Head of caudate nucleus (tissue), 42 donors: Measurements from ENCODE around the gene PNPO.

Experiments
- DNase-seq, 42 donors: peaks; one replicate each; pipeline versions ENCODE4 v3.0.0 to v3.0.0-alpha.2; 2020 to 2021; ENCODE audit warnings: mixed read lengths in 7 of 42
- intact Hi-C: fragments of 100-400 bp; cut with DNase I; formaldehyde crosslinking; loops from one replicate; pipeline ENCODE4 v1.15.0; 2022

The PNPO gene

DNA sequence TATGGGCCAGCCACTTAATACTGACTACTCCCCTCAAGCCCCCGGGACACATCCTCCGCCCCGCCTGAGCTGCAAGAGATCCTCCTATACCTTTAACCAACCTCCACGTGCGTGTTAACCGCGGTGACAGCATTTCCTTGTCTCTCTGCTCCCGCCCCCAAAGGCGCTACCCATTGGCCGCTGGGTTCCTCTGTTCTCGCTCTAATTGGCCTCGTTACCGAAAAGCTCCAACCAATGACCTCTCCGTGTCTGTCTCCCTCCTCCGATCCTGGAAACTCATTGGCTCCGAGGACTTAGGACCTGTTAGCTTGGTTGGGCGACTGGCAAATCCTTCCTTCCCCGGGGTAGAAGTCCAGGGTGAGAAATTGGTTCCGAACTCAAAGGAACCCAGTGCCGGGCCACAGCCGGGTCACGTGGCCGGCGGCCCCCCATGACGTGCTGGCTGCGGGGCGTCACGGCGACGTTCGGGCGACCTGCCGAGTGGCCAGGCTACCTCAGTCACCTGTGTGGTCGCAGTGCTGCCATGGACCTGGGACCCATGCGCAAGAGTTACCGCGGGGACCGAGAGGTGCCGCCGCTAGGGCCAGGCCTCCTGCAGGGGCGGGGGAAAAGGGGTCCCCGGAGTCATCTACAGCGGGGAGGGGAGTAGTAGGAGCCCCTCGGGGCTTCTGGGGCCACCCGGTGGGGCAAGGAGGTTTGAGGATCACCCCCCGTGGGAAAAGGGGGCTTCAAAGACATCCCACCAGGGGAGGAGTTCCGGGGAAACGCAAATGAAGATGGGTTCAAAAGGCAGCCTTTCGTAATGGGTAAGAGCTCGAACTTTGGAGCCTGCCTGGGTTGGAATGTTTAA is at the start of gene PNPO:
Gene PNPO (plus strand): TSS at position 326 of the 850 bp plus-strand sequence. CDS start 105 bp downstream, at position 431.
- intact Hi-C loops: no loop called here
- peak; percentile 89 to 99 (median 96) for DNase-seq

DNA sequence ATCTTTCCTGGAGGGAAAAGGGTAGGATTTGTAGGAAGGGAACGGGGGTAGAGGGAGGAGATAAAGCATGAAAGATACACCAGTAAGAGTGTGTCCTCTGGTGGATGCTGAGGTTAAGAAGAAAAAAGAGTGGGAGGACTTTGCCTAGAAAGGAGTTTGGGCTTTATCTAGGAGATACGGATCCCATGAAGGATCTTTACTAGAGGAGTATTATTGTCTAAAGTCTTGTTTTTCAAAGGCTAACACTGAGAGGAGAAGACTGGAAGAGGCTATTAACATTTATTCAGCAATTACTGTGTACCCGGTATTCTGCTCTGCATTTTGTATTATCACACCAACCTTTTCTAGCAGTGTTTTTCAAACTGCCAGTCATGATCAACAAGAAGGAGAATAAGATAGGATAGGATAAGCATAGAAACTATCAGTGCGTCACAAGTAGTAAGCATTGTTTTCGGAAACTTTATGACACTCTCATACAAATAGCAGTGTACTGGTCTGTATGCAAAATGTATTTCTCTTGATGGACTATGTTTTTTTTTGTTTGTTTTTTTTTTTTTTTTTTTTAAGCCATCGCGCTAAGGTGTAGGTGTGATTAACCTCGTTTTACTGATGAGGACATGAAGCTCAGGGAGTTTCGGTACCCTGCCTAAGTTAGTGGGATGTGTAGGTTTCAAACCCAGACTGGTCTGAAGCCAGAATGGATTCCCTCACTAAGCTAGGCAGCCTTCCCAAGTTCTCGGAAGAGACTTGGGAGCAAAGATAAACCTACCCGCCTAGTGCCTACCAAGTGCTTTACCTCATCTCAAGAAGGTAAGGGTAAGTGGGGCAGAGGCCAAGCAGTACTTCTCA is 46.6 kb upstream of the PNPO start:
- no peak for DNase-seq
- intact Hi-C loops: no loop called here

DNA sequence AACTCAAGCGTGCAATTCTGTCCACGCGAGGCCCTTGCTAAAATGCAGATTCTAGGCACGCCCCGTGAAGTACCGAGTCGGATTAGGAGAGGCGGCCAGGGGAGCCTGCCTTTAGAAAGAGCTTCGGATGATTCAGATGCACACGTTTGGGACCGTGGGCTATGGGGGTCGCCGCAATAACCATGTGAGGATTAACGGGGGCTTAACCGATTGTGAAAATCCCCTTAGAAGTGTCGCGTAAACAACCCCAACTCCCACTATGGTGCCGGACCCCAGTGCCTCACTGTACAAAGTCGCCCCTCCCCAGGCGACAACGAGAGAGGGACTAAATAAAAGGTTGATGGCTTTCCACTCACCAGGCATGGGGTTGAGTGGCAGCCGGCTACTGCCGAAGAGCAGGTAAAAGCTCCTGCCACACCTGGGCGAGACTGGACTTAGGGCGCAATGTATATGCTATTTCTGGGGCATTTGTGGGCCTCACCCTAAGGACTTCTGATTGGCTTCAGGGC is 46.0 kb upstream of the PNPO start:
- intact Hi-C loops: no loop called here

DNA sequence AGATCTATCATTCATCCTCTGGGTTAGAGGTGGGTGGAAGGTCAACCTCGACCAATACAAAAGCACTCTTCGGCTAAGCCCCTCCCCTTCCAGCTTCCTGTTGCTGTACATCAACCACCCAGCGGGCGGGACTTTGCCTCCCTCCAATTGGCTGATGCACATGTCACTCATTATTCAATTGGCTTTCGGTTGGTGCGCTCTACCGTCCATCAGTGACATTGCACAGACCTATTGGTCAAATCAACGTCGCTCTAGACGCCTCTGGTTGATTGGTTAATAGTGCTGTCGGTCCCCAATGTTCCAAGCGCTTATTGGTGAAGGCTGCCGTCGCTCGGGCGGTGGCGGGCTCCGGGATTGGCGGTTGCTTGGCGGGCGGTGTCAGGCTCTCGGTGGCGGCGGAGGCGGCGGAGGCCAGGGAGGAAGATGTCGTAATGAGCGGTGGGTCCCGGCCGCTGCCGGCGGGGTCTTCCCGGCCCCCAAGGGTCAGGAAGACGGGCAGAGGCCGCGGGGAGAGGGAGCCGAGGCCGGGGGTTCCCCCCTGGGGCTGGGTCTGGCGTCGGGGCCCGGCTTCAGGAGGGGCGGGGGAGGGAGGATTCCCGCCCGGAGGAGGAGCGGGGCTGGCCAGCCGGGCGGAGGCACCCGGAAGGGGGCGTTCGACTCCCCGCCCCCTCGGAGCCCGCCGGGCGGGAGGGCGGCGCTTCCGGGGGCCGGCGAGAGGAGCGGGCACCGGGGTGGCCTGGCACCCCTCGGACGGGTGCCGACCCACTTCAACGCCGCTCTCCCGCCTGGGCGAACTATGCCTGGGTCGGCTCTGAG is 45.3 kb upstream of the PNPO start, which contains the start of gene SP2:
Gene SP2 (plus strand): TSS at position 381 of the 816 bp plus-strand sequence. CDS start 51 bp downstream, at position 432.
- DNase-seq: peak; percentile 95 to 100 (median 99)
- intact Hi-C loops: loop anchor here (2.0 kb wide), 1 partner anchor 75 kb away; the partner anchor contains the start of gene CDK5RAP3

More for the DNA sequence above, 46.0 kb upstream of the PNPO start:
- DNase-seq: peak in 30 of 42 donors; percentile 6 to 60 (median 38)

DNA sequence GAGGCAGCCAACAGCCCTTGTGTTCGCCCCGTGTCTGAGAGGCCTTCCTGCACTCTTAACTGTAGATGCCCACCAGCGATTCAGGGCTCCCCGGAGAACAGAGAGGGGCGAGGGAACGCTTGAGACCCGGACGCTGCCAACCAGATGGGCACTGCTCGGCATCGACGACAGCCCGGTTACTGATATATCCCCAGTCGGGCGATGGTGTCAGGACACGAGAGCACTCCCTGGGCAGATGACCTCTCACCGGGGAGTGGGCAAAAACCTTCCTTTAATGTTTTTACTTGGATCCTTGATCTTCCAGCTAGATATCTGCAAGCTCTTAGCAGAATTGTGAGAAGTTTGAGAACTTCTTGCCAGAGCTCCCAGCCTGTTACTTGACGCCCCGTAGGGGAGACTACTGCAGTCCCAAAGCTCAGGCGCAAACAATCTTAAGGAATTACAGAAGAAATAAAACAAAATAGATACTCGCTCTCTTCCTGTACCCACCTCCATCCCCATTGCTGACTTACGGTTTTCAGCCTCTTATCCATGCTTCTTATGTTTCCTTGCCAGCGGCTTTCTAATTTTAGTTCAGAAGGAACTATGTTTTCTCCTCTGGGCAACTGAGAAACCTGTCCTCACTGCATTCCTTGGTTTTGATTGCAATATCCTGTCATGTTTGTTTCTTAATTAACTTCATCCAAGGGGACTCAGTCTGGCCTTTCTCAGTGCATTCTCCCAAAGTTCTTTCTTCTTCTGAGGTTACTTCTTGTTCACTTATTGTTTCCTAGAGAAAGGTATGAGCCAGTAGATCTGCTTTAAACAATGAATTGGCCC is 44.5 kb upstream of the PNPO start:
- DNase-seq: peak in 2 of 42 donors; percentile 26 to 32
- intact Hi-C loops: loop anchor here (2.0 kb wide), 1 partner anchor 74 kb away; the partner anchor contains the start of gene CDK5RAP3

DNA sequence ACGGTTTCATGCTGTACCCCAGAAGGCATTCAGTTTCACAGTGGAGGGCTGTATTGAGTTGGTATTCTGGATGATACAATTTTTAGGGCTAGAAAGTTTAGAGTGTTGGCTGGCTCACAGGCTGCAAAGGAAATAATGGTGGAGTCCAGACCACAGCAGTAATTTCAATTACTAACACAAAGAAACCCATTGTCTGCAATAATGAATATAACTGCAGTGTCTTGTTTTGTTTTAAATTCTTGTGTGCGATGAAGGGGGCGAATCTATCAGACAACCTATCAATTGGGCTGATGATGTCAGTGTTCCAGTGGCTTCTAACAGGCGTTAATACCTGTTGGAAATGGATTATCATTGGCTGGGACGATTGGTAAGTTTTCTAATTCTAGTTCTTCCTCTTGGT is 43.8 kb upstream of the PNPO start:
- intact Hi-C loops: loop anchor here (2.0 kb wide), 1 partner anchor 73 kb away; the partner anchor contains the start of gene CDK5RAP3
- DNase-seq: no peak

DNA sequence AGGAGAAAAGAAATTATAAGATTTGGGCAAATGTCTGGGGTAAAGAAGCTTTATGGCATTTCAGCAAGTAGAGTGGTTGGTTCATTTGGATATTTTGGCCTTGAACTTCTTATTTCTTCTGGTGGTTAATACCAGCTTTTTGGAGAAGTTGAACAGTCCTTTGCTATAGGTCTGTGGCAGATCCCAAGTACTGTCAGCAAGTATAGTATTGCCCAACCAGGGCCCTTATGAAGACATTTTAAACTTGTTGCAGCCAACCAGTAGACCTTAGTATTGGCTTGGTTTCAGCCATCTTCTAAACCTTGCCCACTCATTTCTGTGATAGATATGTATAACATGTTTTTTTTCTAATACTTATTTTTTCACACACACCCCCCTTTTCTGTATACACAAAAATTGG is 43.1 kb upstream of the PNPO start:
- no peak for DNase-seq
- intact Hi-C loops: no loop called here

DNA sequence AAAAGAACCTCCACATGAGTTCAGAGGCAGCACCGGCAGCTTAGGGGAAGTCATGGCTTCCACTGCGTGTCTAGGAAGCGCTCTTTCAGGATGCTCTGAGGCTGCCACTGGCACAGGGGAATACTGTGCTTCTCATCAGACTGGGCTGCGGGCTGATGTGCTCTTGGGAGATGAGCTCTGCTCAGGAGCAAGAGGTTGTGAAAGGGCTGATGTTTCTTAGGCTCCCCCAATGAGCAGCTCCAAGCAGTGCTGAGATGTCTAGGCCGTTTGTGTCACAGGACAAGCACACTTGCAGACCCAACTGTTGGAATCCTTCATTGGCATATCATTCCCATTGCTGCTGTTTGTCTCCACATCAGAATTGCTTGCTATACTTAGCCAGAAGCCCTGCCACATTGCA is 41.7 kb upstream of the PNPO start:
- peak in 1 of 42 donors; percentile 13 for DNase-seq
- intact Hi-C loops: no loop called here

DNA sequence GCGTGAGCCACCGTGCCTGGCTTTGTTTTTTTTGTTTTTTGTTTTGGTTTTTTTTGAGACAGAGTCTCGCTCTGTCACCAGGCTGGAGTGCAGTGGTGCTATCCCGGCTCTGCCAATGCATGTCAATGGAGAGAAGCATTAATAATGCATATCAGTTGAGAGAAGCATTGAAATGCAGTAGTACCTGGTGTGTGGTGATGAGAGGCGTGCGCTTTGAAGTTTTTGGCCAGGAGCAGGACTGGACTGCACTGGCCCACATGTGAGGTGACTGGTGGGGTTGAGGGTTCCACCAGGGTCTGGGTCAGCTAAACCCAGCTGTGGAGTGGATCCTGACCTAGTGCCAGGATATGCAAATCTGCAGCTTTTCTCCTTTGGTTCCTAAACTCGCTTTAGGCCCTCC is 39.9 kb upstream of the PNPO start:
- peak in 1 of 42 donors; percentile 7 for DNase-seq
- intact Hi-C loops: no loop called here

DNA sequence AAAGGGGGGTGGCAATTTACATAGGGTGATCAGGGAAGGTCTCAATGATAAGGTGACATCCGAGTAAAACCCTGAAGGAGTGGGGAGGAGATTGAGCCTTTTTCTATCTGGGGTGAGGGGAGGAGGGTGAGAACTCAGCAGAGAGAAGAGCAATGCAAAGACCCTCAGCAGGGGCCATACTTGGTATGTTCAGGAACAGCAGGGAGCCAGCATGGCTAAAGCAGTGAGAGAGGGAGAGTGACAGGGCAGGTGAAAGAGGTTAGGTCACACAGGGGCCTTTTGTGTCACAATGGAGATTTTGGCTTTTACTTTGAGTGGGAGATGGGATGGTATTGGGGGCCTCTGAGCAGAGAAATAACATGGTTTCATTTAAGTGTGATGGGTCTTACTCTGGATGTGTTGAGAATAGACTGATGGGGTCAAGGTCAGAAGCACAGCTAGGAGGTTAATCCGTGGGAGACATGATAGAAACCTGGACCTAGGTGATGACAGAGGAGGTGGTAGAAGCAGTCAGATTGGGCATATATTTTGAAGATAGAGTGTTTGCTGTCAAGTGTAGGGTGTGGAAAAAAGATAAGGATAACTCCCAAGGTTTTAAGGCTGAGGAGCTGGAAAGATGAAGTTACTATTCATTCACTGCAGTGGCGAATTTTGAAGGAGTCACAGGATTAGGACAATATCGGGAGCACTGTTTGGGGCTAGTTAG is 39.2 kb upstream of the PNPO start:
- intact Hi-C loops: no loop called here
- no peak for DNase-seq

DNA sequence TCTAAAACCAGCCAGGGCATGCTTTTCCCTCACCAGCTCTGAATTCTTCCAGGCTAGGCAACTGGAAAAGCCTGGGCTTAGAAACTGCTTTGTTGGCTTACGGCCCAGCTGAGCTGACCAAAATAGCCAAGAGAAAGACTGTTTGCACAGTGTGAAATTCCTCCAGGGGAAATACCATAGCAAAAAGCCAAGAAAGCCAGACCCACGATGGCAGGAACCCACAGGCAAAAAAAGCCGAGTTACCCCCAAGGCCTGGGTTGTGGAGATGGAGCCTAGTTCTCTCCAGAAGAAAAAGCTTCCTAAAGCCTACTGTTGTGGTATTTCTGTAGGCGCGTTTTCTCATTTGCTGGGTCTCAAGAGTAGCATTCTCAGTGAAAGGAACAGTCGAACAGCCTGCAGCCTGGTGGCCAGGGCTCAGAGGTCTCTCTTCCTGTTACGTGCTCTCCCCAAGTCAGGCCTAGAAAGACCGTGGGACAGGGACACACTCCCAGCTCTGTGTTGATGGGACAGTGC is 36.1 kb upstream of the PNPO start:
- intact Hi-C loops: no loop called here

DNA sequence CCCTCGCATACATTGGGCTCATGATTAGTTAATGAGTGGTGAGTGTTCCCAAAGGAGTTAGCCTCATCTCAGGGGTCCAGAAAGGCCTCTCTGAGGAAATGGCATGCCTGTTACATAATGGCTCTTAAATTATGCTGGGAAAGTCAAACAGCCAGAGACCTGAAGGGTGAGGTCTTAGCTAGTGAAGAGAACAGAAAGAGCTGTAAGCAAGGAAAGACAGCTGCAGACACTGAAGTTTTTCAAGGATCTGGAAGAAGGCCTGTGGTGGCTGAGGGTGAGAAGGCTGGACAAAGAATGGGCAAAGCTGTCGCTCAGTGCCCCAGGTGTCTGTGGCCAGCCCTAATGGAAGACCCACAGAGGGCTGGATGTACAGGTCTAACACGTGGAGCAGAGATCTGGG is 34.9 kb upstream of the PNPO start:
- intact Hi-C loops: no loop called here
- DNase-seq: no peak

More for the DNA sequence above, 36.1 kb upstream of the PNPO start:
- DNase-seq: peak in 41 of 42 donors; percentile 36 to 84 (median 67)

DNA sequence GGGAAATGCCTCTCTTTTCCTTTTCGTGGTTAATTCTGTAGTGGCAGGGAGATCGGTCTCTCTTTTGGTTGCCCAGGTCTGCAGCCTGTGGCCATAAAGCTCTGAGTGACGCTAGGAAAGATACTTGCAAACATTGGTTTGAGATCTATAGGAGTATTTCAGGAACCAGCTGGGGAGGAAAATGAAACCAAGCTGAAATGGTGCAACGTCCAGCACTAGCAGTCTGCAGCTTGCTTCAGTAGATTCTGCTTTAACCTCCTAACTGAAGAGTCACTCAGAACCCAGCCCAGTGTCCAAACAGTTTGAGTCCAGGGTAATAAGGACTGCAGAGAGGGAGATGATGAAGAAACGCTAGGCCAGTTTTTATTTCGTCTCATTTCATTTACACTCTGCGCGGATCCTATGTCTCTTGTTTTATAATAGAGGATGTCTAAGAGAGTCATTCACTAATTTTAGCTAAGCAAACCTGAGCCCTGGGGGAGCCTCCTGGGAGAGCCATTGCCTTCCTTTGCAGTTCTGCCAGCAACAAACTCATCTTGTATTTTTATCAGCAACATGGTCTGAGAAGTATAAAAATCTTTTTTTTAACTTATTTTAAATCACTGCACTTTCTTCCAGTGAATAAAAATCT is 33.3 kb upstream of the PNPO start:
- intact Hi-C loops: no loop called here
- DNase-seq: no peak

DNA sequence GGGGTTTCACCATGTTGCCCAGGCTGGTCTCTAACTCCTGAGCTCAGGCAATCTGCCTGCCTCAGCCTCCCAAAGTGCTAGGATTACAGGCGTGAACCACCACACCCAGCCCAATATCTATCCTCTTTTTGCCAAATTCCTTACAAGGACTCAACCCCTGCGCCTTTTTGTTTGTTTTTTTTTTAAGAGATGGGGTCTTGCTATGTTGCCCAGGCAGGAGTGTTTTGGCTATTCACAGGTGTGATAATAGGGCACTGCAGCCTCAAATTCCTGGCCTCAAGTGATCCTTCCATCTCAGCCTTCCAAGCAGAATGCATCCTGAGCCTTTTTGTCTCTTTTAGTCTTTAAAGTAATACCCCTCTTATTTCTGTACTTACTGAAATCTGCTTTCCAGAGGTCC is 28.3 kb upstream of the PNPO start:
- intact Hi-C loops: no loop called here
- DNase-seq: no peak

DNA sequence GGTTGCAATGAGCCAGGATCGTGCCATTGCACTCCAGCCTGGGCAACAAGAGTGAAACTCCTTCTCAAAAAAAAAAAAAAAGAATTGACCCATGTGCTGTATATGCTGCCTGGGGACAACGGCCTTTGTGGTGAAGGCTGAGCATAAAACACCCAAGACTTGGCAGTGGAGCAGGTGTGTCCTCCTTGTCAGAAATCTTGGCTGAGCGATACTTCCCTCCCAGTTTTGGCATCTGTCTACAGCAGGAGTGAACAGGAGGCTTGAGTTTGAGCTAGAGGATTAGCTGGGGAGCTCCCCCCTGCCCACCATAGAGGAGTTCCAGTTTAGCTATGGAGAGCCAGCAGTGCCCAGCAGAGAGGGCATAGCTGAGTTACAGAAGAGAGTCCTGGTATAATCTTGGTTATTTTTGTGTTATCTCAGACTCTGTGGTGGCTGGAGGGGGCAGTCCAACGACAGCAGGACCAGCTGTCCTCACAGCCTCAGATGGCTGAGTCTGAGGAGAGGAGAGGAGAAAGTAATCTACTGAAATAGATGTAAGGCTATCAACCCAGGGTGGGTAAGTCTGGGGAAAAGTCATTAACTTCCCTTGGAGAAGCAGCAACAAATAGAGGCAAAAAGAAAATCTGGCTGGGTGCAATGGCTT is 26.9 kb upstream of the PNPO start:
- DNase-seq: no peak
- intact Hi-C loops: no loop called here
